Measurements from ENCODE around the gene FEZF1.

- TF ChIP-seq CTCF (IDR thresholded peaks at IDR 0.05; ENCODE audit: low read depth, low read length, poor library complexity, severe bottlenecking) (no peak), EZH2phosphoT487 (IDR thresholded peaks at IDR 0.05; ENCODE audit: borderline replicate concordance, low read length) (no peak)
Observed at GRCh38 chr7:122309421-122309820, 4.9 kb upstream of the FEZF1 start.
